IMR-90 (cell line): ENCODE results near the gene CSNK1D. TPM values are rescaled to one million over a fixed set of nuclear protein-coding genes. Genes with fewer than 3 reads are reported as not detected.

Experiments used
- ATAC-seq: fragments of 200-7000 bp; cut with Tn5 transposase; 2 replicates; pipeline ENCODE4 v1.9.1; 2020; ENCODE audit warnings: low read depth, mild to moderate bottlenecking, moderate library complexity
- BruUV-seq: library from RNA; stranded (reverse); fragments of 400-500 nt; replicated peaks from 2 replicates; lab custom pipeline; 2021; lab: Mats Ljungman, UMichigan
- CTCF ChIA-PET: fragments of 300-600 bp; formaldehyde crosslinking; extraction: SDS; loops from one replicate; lab custom pipeline; 2021; ENCODE audit warnings: antibody characterized with exemption; lab: Yijun Ruan, JAX
- POLR2A ChIA-PET: fragments of 300-600 bp; sonication (Branson Sonifier 250); formaldehyde crosslinking; loops from one replicate; lab custom pipeline; 2022; ENCODE audit warnings: antibody characterized with exemption; ENCODE audit not compliant: unreplicated experiment; lab: Charles Lee
- DNase-seq: peaks from one replicate; pipeline ENCODE4 v3.0.0; 2013
- H2AFZ ChIP-seq: replicated peaks from 2 replicates; pipeline ENCODE3; 2013; ENCODE audit warnings: low read length, mild to moderate bottlenecking; ENCODE audit not compliant: poor library complexity
- H2AK5ac ChIP-seq: 2 replicates; pipeline ENCODE4 v1.6.1; 2013; ENCODE audit warnings: low read depth, low read length, inconsistent platforms
- H2AK9ac ChIP-seq: replicated peaks from 2 replicates; pipeline ENCODE3; 2013; ENCODE audit warnings: mild to moderate bottlenecking, low read depth, low read length, moderate library complexity; ENCODE audit not compliant: poor library complexity
- H2BK120ac ChIP-seq: 2 replicates; pipeline ENCODE4 v1.6.1; 2013; ENCODE audit warnings: low read depth, low read length, inconsistent platforms
- H2BK15ac ChIP-seq: 3 replicates; pipeline ENCODE4 v1.6.1; 2013; ENCODE audit warnings: low read depth, low read length, inconsistent platforms
- H2BK20ac ChIP-seq: 2 replicates; pipeline ENCODE4 v1.6.1; 2013; ENCODE audit warnings: low read depth, mild to moderate bottlenecking, inconsistent platforms, low read length, moderate library complexity
- H2BK5ac ChIP-seq: 2 replicates; pipeline ENCODE4 v1.6.1; 2013; ENCODE audit warnings: mild to moderate bottlenecking, low read depth, low read length, inconsistent platforms; ENCODE audit not compliant: poor library complexity, severe bottlenecking
- H3K14ac ChIP-seq: replicated peaks from 2 replicates; pipeline ENCODE4 v1.6.1; 2013; ENCODE audit warnings: low read depth, low read length, inconsistent platforms
- H3K18ac ChIP-seq: 2 replicates; pipeline ENCODE4 v1.6.1; 2013; ENCODE audit warnings: low read depth, low read length, control low read depth
- H3K23ac ChIP-seq: 2 replicates; pipeline ENCODE4 v1.6.1; 2013; ENCODE audit warnings: low read depth, low read length, inconsistent platforms
- H3K27ac ChIP-seq: 2 replicates; pipeline ENCODE4 v1.5.1; 2013; ENCODE audit warnings: mild to moderate bottlenecking, control low read depth, low read length; ENCODE audit not compliant: insufficient read depth
- H3K27me3 ChIP-seq: 2 replicates; pipeline ENCODE4 v1.6.1; 2013; ENCODE audit warnings: low read length; ENCODE audit not compliant: control insufficient read depth, insufficient read depth
- H3K36me3 ChIP-seq: 2 replicates; pipeline ENCODE4 v1.6.1; 2013; ENCODE audit warnings: low read length, mixed read lengths; ENCODE audit not compliant: control insufficient read depth, insufficient read depth
- H3K4ac ChIP-seq: 2 replicates; pipeline ENCODE4 v1.6.1; 2013; ENCODE audit warnings: low read depth, low read length, inconsistent platforms
- H3K4me1 ChIP-seq: 2 replicates; pipeline ENCODE4 v1.6.1; 2013; ENCODE audit warnings: low read length, mixed read lengths; ENCODE audit not compliant: control insufficient read depth, insufficient read depth
- H3K4me2 ChIP-seq: 2 replicates; pipeline ENCODE4 v1.6.1; 2013; ENCODE audit warnings: low read depth, mild to moderate bottlenecking, control low read depth, low read length, moderate library complexity
- H3K4me3 ChIP-seq: 2 replicates; pipeline ENCODE4 v1.5.1; 2013; ENCODE audit warnings: low read depth, mild to moderate bottlenecking, control low read depth, low read length, moderate library complexity; ENCODE audit not compliant: insufficient read depth
- H3K56ac ChIP-seq: 2 replicates; pipeline ENCODE4 v1.6.1; 2013; ENCODE audit warnings: low read length, inconsistent platforms; ENCODE audit not compliant: insufficient read depth; ENCODE audit errors: extremely low read depth
- H3K79me1 ChIP-seq, 2 experiments: 2 replicates each; pipeline ENCODE4 v1.6.1; 2013; ENCODE audit warnings: low read length in 2 of 2, inconsistent platforms in 1 of 2, low read depth in 1 of 2
- H3K9ac ChIP-seq: 2 replicates; pipeline ENCODE4 v1.6.1; 2013; ENCODE audit warnings: low read depth, low read length, control low read depth
- H3K9me1 ChIP-seq: 2 replicates; pipeline ENCODE4 v1.6.1; 2013; ENCODE audit warnings: low read length, inconsistent platforms; ENCODE audit not compliant: insufficient read depth
- H3K9me3 ChIP-seq: 2 replicates; pipeline ENCODE4 v1.6.1; 2013; ENCODE audit warnings: low read length; ENCODE audit not compliant: control insufficient read depth, insufficient read depth
- H4K20me1 ChIP-seq: 2 replicates; pipeline ENCODE4 v1.6.1; 2013; ENCODE audit warnings: low read length, inconsistent platforms; ENCODE audit not compliant: insufficient read depth
- H4K5ac ChIP-seq: 2 replicates; pipeline ENCODE4 v1.6.1; 2013; ENCODE audit warnings: mild to moderate bottlenecking, low read depth, low read length, control low read depth
- H4K8ac ChIP-seq, 2 experiments: 2 replicates each; pipeline ENCODE4 v1.6.1; 2013; ENCODE audit warnings: low read depth in 2 of 2, low read length in 2 of 2, control low read depth in 1 of 2, inconsistent platforms in 1 of 2
- H4K91ac ChIP-seq: 2 replicates; pipeline ENCODE4 v1.6.1; 2013; ENCODE audit warnings: low read depth, low read length, inconsistent platforms; ENCODE audit not compliant: insufficient read depth
- BHLHE40 ChIP-seq: fragments of 150-350 bp; IDR thresholded peaks from 2 replicates; pipeline ENCODE4 v1.6.1; 2016; ENCODE audit warnings: mild to moderate bottlenecking, low read depth, low read length
- CEBPB ChIP-seq: IDR thresholded peaks from 2 replicates; pipeline ENCODE4 v1.6.1; 2012; ENCODE audit warnings: low read depth, low read length, improper control_type of control experiment
- CHD1 ChIP-seq: IDR thresholded peaks from 2 replicates; pipeline ENCODE4 v1.6.1; 2012; ENCODE audit warnings: low read depth, low read length, improper control_type of control experiment
- FOS ChIP-seq: fragments of 150-350 bp; IDR thresholded peaks from 2 replicates; pipeline ENCODE4 v1.6.1; 2016; ENCODE audit warnings: low read depth, low read length
- MAZ ChIP-seq: IDR thresholded peaks from 2 replicates; pipeline ENCODE4 v1.6.1; 2012; ENCODE audit warnings: low read depth, mild to moderate bottlenecking, low read length, improper control_type of control experiment, moderate library complexity, borderline replicate concordance
- MXI1 ChIP-seq: IDR thresholded peaks from 2 replicates; pipeline ENCODE4 v1.6.1; 2012; ENCODE audit warnings: low read depth, mild to moderate bottlenecking, low read length, moderate library complexity, borderline replicate concordance
- NFE2L2 ChIP-seq: fragments of 150-350 bp; IDR thresholded peaks from 2 replicates; pipeline ENCODE4 v1.6.1; 2016; ENCODE audit warnings: low read depth, mild to moderate bottlenecking, low read length
- POLR2A ChIP-seq: IDR thresholded peaks from 2 replicates; pipeline ENCODE4 v1.6.1; 2012; ENCODE audit warnings: mild to moderate bottlenecking, low read depth, low read length
- RAD21 ChIP-seq: IDR thresholded peaks from 2 replicates; pipeline ENCODE4 v1.6.1; 2012; ENCODE audit warnings: low read length, improper control_type of control experiment
- RCOR1 ChIP-seq: IDR thresholded peaks from 2 replicates; pipeline ENCODE4 v1.6.1; 2012; ENCODE audit warnings: mild to moderate bottlenecking, low read length, improper control_type of control experiment; ENCODE audit not compliant: insufficient replicate concordance
- SMC3 ChIP-seq: fragments of 150-350 bp; IDR thresholded peaks from 2 replicates; pipeline ENCODE4 v1.6.1; 2016; ENCODE audit warnings: low read depth, mild to moderate bottlenecking, antibody characterized with exemption, low read length, moderate library complexity
- WGBS, 2 experiments: methylation state at CpG; one replicate each; pipeline versions ENCODE4 v1.1.5 to v1.1.7; 2013; ENCODE audit warnings: missing lambda C conversion rate in 2 of 2; ENCODE audit not compliant: insufficient read length in 1 of 2; ENCODE audit errors: extremely low coverage in 2 of 2; 5-methylcytosine and 5-hydroxymethylcytosine counted together
- dilution Hi-C: fragments of 300-500 bp; cut with HindIII; formaldehyde crosslinking; loops from one replicate; pipeline ENCODE4 v1.14.3; 2018; ENCODE audit warnings: low sequenced_read_pairs; ENCODE audit not compliant: unreplicated experiment
- in situ Hi-C: fragments of 300-500 bp; cut with MboI; formaldehyde crosslinking; loops from 3 replicates; pipeline ENCODE4 v1.14.3; 2019; ENCODE audit warnings: low sequenced_read_pairs, inconsistent platforms, mixed read lengths
- intact Hi-C: fragments of 100-400 bp; cut with micrococcal nuclease; formaldehyde crosslinking; loops from 2 replicates; pipeline ENCODE4 v1.10.0; 2022
- polyA plus RNA-seq, 3 experiments: library from polyadenylated mRNA; depleted of rRNA; stranded (reverse); fragments of >200 nt; gene quantifications; 2 replicates each; pipeline ENCODE4 v1.2.3, GENCODE V29; 2012; ENCODE audit warnings: low replicate concordance in 1 of 3
- total RNA-seq: library from RNA; depleted of rRNA; stranded (reverse); fragments of >200 nt; gene quantifications from 2 replicates; pipeline ENCODE4 v1.2.3, GENCODE V29; 2012
- TF ChIP-seq, protein P1 (sequence below): fragments of 150-350 bp; IDR thresholded peaks from 2 replicates; pipeline ENCODE4 v1.6.1; 2017; ENCODE audit warnings: mild to moderate bottlenecking, antibody characterized with exemption, low read length, low read depth
- TF ChIP-seq, protein P2 (sequence below): fragments of 150-350 bp; IDR thresholded peaks from 2 replicates; pipeline ENCODE4 v1.6.1; 2016; ENCODE audit warnings: low read depth, mild to moderate bottlenecking, low read length, moderate library complexity, borderline replicate concordance

Gene CSNK1D
- total and polyA plus RNA-seq, 2 of the 4 experiments (the other 2 are of a cell fraction), result 47.1 to 186 TPM

DNA sequence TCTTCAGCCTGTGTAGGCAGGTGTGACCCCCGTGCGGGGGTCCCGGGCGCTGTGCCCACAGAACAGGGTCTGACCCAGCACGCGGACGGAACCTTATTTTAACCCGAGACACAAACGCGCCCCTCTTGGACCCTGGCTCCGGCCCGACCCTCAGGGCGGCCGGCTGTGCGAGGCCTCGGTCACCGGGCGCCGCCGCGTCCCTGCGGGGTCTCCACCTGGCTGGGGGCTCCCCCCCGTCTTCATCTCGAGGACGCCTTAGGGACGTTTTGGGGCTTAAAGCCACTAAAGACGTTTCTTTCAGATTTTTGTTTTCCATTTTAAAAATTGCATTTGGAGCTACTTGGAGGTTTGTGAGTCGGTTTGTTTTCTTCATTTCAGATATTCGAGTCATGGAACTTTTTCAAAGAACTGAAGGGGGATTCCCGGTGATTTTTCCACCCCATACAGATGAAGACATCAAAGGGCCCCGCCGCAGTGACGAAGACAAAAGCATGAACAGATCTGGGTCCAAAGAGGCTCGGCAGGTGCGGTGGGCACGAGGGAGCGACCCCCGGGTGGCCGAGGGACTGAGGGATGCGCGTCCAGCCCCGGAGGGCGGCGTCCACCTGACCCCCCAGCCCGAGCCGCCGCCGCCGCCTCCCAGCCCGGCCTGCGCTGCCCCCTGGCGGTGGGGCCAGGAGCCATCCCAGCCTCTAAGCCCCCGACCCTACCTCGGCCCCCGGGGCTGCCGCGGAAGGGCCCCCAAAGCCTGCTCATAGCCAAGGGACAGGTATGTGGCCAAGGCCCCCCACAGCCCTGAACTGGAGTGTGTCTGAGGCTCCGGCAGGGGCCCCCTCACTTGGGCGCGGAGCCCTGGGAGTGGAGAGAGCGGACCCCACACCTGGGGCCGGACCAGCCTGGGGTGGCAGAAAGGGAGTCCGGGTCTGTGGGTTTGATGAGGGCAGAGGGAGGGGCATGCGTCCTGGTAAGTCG, 47.7 kb upstream of the CSNK1D start:
- Histone ChIP-seq H3K4me1 (no peaks in the 10 kb centered on the region), H3K18ac (no peak overlapping the region), H2BK120ac (no peak overlapping the region), H4K8ac (no peak overlapping the region), H2BK5ac (no peak overlapping the region), H2AK9ac (no peak overlapping the region), H2BK20ac (no peak overlapping the region), H2BK15ac (no peak overlapping the region), H3K9me3 (no peaks in the 10 kb centered on the region), H3K9ac (no peak overlapping the region), H3K56ac (no peak overlapping the region), H3K27me3 (peaks cover 10% of the 10 kb centered on the region; the same call in 1 of the 2 replicates), H3K4me3 (no peak overlapping the region), H3K14ac (no peak overlapping the region), H4K20me1 (no peaks in the 10 kb centered on the region; the same call in 1 of the 2 replicates), H4K91ac (no peak overlapping the region), H2AFZ (peak overlapping the region; percentile 35), H3K79me1 (no peaks in the 10 kb centered on the region), H4K5ac (no peak overlapping the region), H3K23ac (no peak overlapping the region), H3K4me2 (peak overlapping the region; percentile 47; the same call in 1 of the 2 replicates), H2AK5ac (no peak overlapping the region), H3K4ac (no peak overlapping the region), H3K36me3 (no peaks in the 10 kb centered on the region), H3K27ac (no peak overlapping the region), H3K9me1 (peaks cover 7% of the 10 kb centered on the region; the same call in 1 of the 2 replicates)
- ATAC-seq, result peak; percentile 80
- in situ Hi-C loops (no loop called here), dilution Hi-C loops (no loop called here), intact Hi-C loops (loop anchor here (5.0 to 10.0 kb wide), 3 partner anchors 54 to 286 kb away; partner anchors contain the start of genes DCXR and RAC3)
- CTCF ChIA-PET, result interaction anchor here (0.7 kb wide), 1 partner anchor 15 kb away, joined by 3 read pairs; no protein-coding TSS in a partner anchor
- BruUV-seq, result no TSS peak
- DNase-seq, result no peak
- WGBS, 2 experiments, result 61% methylated on average over 17 of the region's 65 CpGs; no CpG with 5 or more reads in 1 of the 2 experiments
- POLR2A ChIA-PET, result no interaction called here
- TF ChIP-seq CEBPB (no peak), RAD21 (peak; percentile 70), NFE2L2 (no peak), FOS (no peak), CHD1 (no peak), RCOR1 (no peak), BHLHE40 (no peak), MXI1 (no peak), POLR2A (no peak), SMC3 (peak; percentile 59), MAZ (peak; percentile 57; the same call in 1 of the 2 replicates)
- TF ChIP-seq, protein P1, sequence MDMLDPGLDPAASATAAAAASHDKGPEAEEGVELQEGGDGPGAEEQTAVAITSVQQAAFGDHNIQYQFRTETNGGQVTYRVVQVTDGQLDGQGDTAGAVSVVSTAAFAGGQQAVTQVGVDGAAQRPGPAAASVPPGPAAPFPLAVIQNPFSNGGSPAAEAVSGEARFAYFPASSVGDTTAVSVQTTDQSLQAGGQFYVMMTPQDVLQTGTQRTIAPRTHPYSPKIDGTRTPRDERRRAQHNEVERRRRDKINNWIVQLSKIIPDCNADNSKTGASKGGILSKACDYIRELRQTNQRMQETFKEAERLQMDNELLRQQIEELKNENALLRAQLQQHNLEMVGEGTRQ, result no peak
- TF ChIP-seq, protein P2, sequence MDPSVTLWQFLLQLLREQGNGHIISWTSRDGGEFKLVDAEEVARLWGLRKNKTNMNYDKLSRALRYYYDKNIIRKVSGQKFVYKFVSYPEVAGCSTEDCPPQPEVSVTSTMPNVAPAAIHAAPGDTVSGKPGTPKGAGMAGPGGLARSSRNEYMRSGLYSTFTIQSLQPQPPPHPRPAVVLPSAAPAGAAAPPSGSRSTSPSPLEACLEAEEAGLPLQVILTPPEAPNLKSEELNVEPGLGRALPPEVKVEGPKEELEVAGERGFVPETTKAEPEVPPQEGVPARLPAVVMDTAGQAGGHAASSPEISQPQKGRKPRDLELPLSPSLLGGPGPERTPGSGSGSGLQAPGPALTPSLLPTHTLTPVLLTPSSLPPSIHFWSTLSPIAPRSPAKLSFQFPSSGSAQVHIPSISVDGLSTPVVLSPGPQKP, result no peak
